PFSK-1 (cell line): ENCODE measurements around the gene CERS6.

Source experiments
- FOXP2 ChIP-seq: optimal IDR thresholded peaks from 2 replicates; pipeline ENCODE3; 2011; ENCODE audit warnings: borderline replicate concordance, control low read depth, inconsistent platforms; ENCODE audit not compliant: insufficient read depth; ENCODE audit errors: extremely low read length, extremely low read depth
- POLR2AphosphoS5 ChIP-seq: IDR thresholded peaks from 2 replicates; pipeline ENCODE4 v1.6.1; 2012; ENCODE audit warnings: low read depth, mild to moderate bottlenecking, control low read depth, low read length, moderate library complexity
- SIN3A ChIP-seq: IDR thresholded peaks from 2 replicates; pipeline ENCODE4 v1.6.1; 2012; ENCODE audit warnings: mild to moderate bottlenecking, low read length, moderate library complexity, borderline replicate concordance; ENCODE audit not compliant: insufficient read depth
- TAF1 ChIP-seq: IDR thresholded peaks from 2 replicates; pipeline ENCODE4 v1.6.1; 2012; ENCODE audit warnings: low read length, control low read depth, borderline replicate concordance; ENCODE audit not compliant: insufficient read depth
- TF ChIP-seq, protein P1 (sequence below), 2 experiments: IDR thresholded peaks; 2 replicates each; pipeline versions ENCODE4 v1.6.1 to v1.8.0; 2011 to 2012; ENCODE audit warnings: low read depth in 2 of 2, low read length in 2 of 2, control low read depth in 1 of 2, inconsistent platforms in 1 of 2, mild to moderate bottlenecking in 1 of 2, moderate library complexity in 1 of 2; ENCODE audit not compliant: insufficient read depth in 1 of 2

Gene CERS6

DNA sequence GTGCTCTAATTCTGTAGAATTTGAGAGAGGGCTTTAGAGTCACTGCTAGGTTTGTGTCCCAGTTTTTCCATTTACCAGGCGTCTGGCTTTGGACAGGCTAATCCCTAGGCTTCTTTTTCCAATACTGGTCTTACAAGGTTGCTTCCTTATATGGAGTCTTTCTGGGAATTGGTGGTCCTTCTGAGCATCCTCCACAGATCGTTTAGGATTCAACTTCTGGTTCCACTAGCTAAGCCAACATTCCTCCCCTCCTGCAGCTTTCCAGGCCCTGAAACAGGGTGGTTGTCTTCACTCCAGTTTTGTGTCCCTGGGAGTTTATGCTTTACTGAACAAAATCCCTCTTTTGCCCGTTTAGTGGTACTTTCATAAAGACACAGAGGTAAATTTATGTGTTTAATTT, 170.6 kb downstream of the CERS6 start:
- TF ChIP-seq POLR2AphosphoS5 (no peak), FOXP2 (no peak), TAF1 (no peak), SIN3A (no peak)
- TF ChIP-seq, protein P1, sequence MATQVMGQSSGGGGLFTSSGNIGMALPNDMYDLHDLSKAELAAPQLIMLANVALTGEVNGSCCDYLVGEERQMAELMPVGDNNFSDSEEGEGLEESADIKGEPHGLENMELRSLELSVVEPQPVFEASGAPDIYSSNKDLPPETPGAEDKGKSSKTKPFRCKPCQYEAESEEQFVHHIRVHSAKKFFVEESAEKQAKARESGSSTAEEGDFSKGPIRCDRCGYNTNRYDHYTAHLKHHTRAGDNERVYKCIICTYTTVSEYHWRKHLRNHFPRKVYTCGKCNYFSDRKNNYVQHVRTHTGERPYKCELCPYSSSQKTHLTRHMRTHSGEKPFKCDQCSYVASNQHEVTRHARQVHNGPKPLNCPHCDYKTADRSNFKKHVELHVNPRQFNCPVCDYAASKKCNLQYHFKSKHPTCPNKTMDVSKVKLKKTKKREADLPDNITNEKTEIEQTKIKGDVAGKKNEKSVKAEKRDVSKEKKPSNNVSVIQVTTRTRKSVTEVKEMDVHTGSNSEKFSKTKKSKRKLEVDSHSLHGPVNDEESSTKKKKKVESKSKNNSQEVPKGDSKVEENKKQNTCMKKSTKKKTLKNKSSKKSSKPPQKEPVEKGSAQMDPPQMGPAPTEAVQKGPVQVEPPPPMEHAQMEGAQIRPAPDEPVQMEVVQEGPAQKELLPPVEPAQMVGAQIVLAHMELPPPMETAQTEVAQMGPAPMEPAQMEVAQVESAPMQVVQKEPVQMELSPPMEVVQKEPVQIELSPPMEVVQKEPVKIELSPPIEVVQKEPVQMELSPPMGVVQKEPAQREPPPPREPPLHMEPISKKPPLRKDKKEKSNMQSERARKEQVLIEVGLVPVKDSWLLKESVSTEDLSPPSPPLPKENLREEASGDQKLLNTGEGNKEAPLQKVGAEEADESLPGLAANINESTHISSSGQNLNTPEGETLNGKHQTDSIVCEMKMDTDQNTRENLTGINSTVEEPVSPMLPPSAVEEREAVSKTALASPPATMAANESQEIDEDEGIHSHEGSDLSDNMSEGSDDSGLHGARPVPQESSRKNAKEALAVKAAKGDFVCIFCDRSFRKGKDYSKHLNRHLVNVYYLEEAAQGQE (IDR thresholded peaks at IDR 0.05; ENCODE audit: insufficient read depth in 1 of 2, low read depth in 2 of 2, low read length in 2 of 2), result no peak

DNA sequence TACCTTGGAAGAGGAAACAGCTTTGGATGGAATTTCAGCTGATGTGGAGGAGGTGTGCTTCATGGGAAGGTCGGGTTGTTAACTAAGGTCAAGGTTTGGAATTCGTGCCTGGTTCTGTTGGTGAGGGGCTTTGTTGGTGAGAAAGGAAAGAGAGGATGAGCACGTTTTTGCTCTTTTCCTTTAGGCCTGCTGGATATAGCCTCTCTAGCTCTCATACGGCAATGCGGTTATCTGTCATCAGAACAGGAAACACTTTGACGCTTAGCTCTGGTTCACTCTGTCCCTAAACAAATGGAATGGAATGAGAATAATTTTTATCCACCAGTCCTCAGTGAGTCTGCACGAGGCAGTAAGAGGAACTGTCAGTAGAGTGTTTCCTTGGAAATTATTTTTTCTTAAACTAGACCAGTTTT, 176.6 kb downstream of the CERS6 start:
- TF ChIP-seq POLR2AphosphoS5 (no peak), FOXP2 (no peak), TAF1 (no peak)

DNA sequence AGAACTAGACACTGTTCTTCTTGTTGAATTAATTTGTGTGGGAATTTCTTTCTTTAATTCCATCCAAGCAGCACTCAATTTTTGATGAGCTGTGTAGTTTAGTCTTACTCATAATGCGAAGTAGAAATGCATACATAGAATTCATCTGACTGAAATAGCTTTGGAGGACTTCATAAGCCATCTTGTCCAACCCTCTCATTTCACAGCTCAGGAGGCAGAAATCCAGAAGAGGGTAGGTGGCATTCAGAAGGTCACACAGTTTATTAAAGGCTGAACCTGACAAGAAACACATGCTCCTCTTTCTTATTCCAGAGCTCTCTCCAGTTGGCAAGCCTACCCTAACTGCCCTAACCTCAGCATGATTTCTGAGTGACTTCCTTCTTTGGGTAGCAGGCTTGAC, 177.1 kb downstream of the CERS6 start:
- TF ChIP-seq TAF1, result no peak
- TF ChIP-seq POLR2AphosphoS5, result no peak
- no peak for TF ChIP-seq SIN3A
- TF ChIP-seq, protein P1 (IDR thresholded peaks at IDR 0.05; ENCODE audit: insufficient read depth in 1 of 2, low read depth in 2 of 2, low read length in 2 of 2), result no peak
- TF ChIP-seq FOXP2, result no peak

DNA sequence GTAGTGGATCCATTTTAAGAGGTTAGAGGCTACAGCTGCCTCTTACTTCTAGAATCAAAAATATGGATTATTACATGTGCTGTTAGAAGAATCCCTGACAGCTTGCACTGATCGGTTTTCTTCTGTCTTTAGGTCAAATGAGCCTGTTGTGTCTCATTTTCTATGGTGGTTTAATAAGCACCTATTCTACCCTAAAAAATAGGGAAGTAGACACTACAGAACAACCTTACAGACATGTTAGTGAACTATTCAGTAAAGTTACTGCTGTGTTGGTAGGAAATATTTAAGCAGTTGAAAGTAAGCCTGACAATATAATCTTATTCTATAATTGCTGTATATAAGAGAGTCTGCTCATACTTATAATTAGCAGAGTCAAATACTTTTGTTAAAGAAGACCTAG, 177.8 kb downstream of the CERS6 start:
- no peak for TF ChIP-seq POLR2AphosphoS5
- TF ChIP-seq FOXP2, result no peak
- no peak for TF ChIP-seq TAF1
- TF ChIP-seq, protein P1 (IDR thresholded peaks at IDR 0.05; ENCODE audit: insufficient read depth in 1 of 2, low read depth in 2 of 2, low read length in 2 of 2), result no peak

DNA sequence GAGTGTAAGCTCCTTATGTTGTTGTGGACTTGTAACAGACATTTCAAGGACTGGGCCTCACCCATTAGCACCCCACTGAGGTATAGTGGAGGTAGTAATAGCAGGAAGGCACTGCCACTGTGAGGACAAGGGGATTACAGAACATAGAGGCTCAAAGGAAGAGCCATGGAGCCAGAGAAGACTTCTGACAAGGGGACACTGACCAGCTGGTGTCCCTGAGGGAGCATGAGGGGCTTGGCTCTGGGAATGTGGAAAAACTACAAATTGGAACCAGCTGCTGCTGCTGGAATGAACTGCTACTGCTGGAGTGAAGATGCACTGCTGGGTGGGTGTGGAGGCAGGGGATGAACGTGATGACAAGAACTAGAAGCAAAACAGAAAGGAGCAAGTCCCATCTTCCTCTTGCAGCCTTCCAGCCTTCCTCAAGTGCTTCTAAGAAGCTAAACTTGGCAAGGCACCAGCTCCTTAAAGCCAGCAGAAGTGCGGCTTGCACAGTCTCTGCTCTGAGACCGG, 179.0 kb downstream of the CERS6 start:
- TF ChIP-seq, protein P1 (IDR thresholded peaks at IDR 0.05; ENCODE audit: insufficient read depth in 1 of 2, low read depth in 2 of 2, low read length in 2 of 2), result no peak
- TF ChIP-seq TAF1, result no peak
- no peak for TF ChIP-seq FOXP2
- TF ChIP-seq POLR2AphosphoS5, result no peak
- no peak for TF ChIP-seq SIN3A
